NCI-H526 treated with DMSO at 0.1 percent for 48 hours (cell line): Measurements from ENCODE around the gene SNAPC4.
"Not testable (repeated sequence)": the region's sequence is repeated elsewhere in the genome, so short reads cannot be mapped to it uniquely, and the experiment has no call there.

Source experiments
- DNase-seq: peaks from one replicate; lab custom pipeline; 2025; lab: John Stamatoyannopoulos, UW

Gene SNAPC4

DNA sequence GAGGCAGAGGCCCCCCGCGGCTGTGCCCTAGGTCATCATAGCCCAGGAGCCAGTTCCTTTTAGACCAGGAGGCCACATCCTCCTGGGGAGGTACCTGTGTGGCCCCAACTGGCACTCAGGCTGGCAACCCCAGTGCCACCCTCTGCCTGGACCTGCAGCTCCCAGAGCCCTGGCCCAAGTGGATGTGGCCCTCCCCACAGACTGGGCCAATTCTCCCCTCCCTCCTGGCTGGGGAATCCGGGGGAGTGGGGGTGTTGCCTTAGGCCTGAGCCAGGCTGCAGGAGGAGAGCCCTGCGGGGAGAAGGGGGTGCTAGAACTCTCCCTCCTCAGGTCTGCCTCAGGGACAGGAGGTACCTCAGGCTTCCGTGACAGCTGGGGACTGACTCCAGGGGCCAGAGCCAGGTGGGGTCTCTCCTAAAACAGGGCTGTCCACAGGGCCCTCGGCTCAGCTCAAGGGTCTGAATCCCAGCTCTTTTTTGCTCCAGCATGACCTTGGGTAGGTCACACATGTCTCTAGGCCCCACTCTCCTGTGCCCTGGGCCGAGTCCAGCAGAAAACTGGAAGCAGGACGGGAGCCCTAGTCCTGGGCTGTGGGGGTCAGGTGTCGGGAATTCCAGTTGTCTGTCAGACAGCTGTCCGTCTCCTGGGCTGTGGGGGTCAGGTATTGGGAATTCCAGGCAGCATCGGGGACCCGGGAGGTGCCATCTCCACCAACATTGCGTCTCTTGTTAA lies 46.0 kb downstream of the SNAPC4 start:
- DNase-seq, result no peak

DNA sequence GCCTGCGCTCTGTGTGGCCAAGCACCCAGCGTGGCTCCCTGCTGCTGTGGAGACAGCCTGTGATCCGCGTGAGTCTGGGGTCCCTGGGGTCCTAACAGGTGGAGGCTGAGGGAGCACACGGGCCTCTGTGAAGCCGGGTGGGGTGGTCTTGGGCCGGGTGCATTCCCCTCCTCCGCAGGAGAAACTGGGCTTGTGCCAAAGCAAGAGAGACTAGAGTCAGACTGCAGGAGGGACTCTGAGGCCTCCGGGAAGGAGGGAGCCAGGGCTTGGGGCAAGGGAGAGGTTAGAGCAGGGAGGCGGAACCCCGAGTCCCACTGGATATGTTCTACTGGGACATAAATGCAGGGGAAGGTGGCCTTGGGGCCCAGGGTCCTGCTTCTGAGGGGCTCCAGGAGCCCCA lies 46.9 kb downstream of the SNAPC4 start:
- no peak for DNase-seq

DNA sequence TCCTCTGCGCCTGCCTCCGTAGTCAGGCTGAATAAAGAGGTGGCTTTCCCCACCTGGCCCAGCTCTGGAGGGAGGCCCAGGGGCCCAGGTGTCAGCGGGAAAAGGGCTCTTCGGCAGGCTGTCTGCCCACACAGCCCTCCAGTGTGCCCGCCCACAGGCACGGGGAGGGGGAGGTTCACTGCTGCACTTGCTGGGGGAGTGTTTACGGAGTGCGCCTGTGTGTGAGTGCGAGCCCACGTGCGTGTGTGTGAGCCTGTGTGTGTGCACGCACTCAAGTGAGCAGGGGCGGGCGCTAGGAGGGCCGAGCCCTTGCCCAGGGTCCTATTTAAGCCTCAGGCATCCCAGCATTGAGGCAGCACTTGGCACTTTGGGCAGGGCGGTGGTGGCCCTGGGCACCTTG lies 47.3 kb downstream of the SNAPC4 start:
- no peak for DNase-seq

DNA sequence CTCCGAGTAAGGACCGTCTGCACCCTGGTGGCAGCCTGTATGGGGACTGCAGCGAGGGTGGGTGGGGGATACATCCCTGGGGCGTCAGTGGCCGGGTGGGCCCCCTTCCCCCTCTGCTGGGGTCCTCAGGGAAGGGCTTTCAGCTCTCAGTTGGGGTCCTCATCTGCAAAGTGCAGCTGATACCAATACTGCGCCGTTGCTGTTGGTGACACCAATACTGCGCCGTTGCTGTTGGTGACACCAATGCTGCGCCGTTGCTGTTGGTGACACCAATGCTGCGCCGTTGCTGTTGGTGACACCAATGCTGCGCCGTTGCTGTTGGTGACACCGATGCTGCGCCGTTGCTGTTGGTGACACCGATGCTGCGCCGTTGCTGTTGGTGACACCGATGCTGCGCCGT lies 48.1 kb downstream of the SNAPC4 start:
- not testable (repeated sequence) for DNase-seq

DNA sequence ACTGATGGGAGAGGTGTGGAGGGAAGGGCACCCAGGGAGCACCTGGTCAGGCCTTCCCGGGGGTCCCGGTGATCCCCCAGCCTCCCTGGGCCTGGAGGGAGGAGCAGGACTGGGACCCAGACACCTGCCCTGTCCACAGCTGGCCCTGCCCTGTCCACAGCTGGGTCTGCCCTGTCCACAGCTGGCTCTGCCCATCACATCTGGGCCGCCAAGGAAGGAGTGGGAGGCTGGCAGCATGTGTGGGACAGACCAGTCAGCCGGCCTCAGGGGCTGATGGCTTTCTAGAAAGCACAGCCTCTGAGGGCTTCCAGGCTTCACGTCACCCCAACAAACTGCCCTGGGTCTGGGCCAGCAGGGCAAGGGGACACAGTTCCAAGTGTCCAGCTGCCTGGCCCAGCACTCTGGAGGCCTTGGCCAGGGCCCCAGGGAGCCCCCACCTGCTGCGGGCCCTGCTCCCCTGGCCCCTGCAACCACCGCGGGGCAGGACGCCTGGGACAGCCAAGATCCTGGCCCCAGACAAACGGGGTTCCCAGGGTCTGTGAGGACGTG lies 48.6 kb downstream of the SNAPC4 start:
- no peak for DNase-seq
